Breast epithelium (tissue), 3 donors: ENCODE measurements around the gene ITPR3.

Experiments
- POLR2A ChIP-seq: fragments of 450-650 bp; IDR thresholded peaks from one replicate; pipeline ENCODE4 v1.6.1; 2016; ENCODE audit warnings: antibody characterized with exemption, mild to moderate bottlenecking, moderate library complexity
- POLR2AphosphoS5 ChIP-seq, 3 donors: sonication (generic); formaldehyde crosslinking; IDR thresholded peaks; one replicate each; pipeline ENCODE4 v1.6.1; 2017; ENCODE audit warnings: antibody characterized with exemption in 3 of 3
- TF ChIP-seq, protein P1 (sequence below), 3 donors: fragments of 450-650 bp; IDR thresholded peaks; one replicate each; pipeline ENCODE4 v1.5.1; 2016 to 2017; ENCODE audit warnings: antibody characterized with exemption in 3 of 3, mild to moderate bottlenecking in 3 of 3, moderate library complexity in 3 of 3

DNA sequence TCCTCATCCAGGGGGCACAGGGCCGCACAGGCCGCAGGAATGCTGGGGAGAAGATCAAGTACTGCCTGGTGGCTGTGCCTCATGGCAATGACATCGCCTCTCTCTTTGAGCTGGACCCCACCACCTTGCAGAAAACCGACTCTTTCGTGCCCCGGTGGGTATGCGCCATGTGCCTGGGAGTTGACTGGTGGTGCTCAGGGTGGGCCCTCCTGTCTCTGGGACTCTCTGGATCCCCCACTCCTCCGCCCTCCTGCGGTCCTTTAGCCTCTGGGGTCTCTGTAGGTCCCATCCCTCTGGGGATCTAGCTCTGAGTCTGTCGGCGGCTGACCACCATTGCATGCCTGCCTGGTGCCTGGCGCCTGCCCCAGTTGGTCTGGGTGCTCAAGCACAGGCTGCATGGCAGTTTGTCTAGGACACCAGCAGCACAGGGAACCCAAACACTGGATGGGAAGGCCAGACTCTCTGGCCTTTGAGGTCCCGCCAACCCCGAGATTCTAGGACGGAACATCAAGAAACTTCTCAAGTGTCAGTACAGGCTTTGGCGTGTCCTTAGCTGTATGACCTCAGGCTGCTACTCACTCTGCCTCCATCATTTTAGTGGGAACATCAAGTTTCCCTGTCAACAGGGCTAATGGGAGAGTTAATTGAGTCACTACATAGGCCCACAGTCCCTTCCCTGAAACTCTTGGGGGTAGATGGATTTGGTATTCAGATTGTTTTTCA, 42.8 kb downstream of the ITPR3 start:
- TF ChIP-seq, protein P1, sequence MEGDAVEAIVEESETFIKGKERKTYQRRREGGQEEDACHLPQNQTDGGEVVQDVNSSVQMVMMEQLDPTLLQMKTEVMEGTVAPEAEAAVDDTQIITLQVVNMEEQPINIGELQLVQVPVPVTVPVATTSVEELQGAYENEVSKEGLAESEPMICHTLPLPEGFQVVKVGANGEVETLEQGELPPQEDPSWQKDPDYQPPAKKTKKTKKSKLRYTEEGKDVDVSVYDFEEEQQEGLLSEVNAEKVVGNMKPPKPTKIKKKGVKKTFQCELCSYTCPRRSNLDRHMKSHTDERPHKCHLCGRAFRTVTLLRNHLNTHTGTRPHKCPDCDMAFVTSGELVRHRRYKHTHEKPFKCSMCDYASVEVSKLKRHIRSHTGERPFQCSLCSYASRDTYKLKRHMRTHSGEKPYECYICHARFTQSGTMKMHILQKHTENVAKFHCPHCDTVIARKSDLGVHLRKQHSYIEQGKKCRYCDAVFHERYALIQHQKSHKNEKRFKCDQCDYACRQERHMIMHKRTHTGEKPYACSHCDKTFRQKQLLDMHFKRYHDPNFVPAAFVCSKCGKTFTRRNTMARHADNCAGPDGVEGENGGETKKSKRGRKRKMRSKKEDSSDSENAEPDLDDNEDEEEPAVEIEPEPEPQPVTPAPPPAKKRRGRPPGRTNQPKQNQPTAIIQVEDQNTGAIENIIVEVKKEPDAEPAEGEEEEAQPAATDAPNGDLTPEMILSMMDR (IDR thresholded peaks at IDR 0.05), result no peak
- no peak for TF ChIP-seq POLR2AphosphoS5 (IDR thresholded peaks at IDR 0.05)
- TF ChIP-seq POLR2A, result no peak
